GM18498 (cell line): Measurements from ENCODE around the gene METTL17.
A peak's percentile ranks its signal among the peaks of the same experiment; 100 is the strongest.
"Not testable (repeated sequence)": the region's sequence is repeated elsewhere in the genome, so short reads cannot be mapped to it uniquely, and the experiment has no call there.

ENCODE experiments used
- ATAC-seq: cut with Tn5 transposase; IDR thresholded peaks from one replicate; pipeline ENCODE4 v1.9.1; 2021; ENCODE audit warnings: mild to moderate bottlenecking, moderate library complexity; ENCODE audit not compliant: unreplicated experiment

The METTL17 gene, protein sequence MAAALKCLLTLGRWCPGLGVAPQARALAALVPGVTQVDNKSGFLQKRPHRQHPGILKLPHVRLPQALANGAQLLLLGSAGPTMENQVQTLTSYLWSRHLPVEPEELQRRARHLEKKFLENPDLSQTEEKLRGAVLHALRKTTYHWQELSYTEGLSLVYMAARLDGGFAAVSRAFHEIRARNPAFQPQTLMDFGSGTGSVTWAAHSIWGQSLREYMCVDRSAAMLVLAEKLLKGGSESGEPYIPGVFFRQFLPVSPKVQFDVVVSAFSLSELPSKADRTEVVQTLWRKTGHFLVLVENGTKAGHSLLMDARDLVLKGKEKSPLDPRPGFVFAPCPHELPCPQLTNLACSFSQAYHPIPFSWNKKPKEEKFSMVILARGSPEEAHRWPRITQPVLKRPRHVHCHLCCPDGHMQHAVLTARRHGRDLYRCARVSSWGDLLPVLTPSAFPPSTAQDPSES

GRCh38 chr14:20989787-20990600 lies at the start of gene METTL17:
Gene METTL17 (plus strand): TSS chr14:20989980. CDS start chr14:20990003, 23 bp downstream.
- ATAC-seq: peak; percentile 97

- not testable (repeated sequence) for ATAC-seq
Observed at GRCh38 chr14:20945146-20945545, 44.6 kb upstream of the METTL17 start.

DNA sequence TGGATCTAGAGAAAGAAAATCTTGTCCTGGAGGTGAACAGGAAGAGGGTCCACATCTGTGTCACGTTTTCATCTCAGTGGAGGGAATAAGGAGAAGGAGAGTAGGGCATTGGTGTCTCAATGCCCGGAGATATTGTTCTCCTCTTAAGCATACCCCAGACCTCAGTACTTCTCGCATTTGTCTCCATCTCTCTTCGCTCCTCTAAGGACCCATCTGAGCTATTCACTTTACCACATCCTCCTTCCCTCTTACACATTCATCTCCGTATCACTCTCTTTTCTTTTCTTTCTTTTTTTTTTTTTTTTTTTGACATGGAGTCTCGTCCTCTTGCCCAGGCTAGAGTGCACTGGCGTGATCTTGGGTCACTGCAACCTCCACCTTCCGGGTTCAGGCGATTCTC lies 43.1 kb upstream of the METTL17 start:
- not testable (repeated sequence) for ATAC-seq

DNA sequence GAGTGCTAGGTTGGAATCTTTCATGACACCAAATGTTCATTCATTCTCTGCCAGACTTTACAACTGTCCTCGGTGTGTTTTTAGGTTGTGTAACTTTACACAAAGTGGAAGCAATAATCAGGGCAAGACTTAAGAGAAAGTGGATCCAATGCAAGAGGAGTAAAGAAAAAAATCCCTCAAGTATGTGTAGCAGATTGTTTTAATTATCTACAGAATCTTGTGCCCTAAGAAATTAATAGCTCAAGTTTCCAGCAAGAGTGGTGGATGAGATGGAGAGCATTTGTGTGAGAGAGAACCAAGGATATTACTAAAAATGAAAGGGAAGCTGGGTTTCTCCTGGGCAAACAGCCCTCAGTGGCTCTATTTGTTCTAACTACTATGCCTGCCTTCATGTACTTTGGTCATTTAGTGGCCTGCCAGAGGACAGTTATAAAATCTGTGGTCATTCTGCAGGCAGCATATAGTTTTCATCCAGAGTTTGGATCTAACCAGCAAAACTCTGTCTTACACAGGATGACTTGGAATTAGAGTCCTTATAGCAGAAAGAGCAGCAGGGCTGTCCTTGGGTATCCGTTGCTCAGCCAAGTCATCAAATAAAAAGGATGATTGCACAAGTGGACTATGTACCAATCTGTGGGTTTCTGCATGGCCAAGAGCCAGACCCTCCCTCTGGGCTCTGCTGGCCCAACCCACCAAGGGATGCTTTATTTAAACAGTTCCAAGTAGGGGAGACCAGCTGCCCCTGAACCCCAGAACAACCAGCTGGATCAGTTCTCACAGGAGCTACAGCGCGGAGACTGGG lies 34.8 kb upstream of the METTL17 start, which contains the start of gene RNASE2:
Gene RNASE2 (plus strand): TSS at position 752 of the 802 bp plus-strand sequence. CDS start 285 bp downstream, outside the sequence.
- not testable (repeated sequence) for ATAC-seq

- ATAC-seq: not testable (repeated sequence)
Observed at GRCh38 chr14:20955538-20955873, 34.3 kb upstream of the METTL17 start.

- no peak for ATAC-seq
Observed at GRCh38 chr14:20956376-20956976, 33.3 kb upstream of the METTL17 start.

GRCh38 chr14:20958946-20959345 lies 30.8 kb upstream of the METTL17 start:
- ATAC-seq: not testable (repeated sequence)

GRCh38 chr14:20969336-20969735 lies 20.4 kb upstream of the METTL17 start:
- ATAC-seq: no peak

DNA sequence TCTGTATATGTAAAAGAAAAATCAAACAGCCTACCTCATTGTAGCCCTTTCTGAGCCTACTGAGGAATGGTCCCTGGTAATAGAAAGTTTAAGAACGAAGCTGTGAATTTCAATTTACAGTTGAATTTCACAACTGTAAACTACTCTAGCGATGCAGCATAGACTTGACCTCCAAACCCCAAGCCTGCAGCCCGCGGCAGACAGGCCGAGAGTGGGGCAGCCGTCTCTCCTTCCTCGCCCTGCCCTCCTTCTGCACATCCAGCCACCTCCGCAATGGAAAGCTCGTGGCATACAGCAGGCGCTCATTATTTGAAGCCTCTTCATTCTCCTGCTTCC lies 19.2 kb upstream of the METTL17 start:
- peak; percentile 10 for ATAC-seq

- ATAC-seq: peak; percentile 96
Observed at GRCh38 chr14:20970983-20971704, 18.6 kb upstream of the METTL17 start.

GRCh38 chr14:20971705-20972021 lies 18.1 kb upstream of the METTL17 start:
- ATAC-seq: peak; percentile 30

- ATAC-seq: no peak
Observed at GRCh38 chr14:20973501-20973900, 16.3 kb upstream of the METTL17 start.

- no peak for ATAC-seq
Observed at GRCh38 chr14:20976291-20976690, 13.5 kb upstream of the METTL17 start.

- no peak for ATAC-seq
Observed at GRCh38 chr14:20978687-20979086, 11.1 kb upstream of the METTL17 start.

GRCh38 chr14:20980906-20981305 lies 8.9 kb upstream of the METTL17 start:
- ATAC-seq: no peak

GRCh38 chr14:20982646-20983369 lies 7.0 kb upstream of the METTL17 start:
- ATAC-seq: no peak

- ATAC-seq: not testable (repeated sequence)
Observed at GRCh38 chr14:20985650-20986049, 4.1 kb upstream of the METTL17 start.

GRCh38 chr14:20986811-20987210 lies 3.0 kb upstream of the METTL17 start:
- ATAC-seq: no peak

DNA sequence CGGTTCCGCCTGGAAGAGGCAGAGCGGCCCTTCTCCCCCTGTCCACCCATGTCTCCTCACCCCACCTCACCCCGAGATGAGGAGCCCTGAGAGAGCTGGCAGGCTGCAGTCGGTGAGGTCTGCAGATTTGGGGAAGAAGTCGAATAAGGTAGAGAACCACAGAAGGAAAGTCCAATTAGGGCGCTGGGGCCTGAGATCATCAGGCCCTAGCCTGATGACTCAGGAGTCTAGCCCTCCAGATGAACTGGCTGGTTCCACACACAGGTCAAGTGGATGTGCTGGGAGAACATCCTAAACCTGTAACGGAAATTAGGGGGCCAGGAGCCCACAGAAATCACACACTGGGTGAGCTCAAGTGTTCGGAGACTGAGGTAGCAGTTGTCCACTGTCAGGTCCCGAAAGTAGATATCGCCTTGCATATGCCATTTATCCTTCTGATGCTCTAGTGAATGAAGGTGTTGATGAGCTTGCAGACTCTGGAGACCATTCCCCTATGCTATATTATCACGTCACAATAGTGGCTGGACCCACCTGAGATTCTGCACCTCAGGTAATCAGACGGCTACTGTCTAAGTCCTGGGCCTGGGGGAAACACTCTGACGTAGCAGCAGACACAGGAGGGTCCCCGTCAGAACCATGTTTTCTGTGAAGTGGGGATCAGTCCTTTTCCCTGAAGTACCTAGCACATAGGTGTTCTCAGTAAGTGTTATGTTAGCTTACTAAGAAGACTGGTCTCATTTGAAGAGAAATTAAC lies 886 bp upstream of the METTL17 start:
- ATAC-seq: no peak
